Activated CD8-positive, alpha-beta T cell treated with anti-CD3 and anti-CD28 coated beads, Interleukin-2, amount 10 ng/mL, durations not matched to agents 7 days and 5 days (primary cell): Measurements from ENCODE around the gene TMEM134. TPM values are rescaled to one million over a fixed set of nuclear protein-coding genes. Genes with fewer than 3 reads are reported as not detected.

Experiments
- ATAC-seq: fragments of 150-1000 bp; cut with Tn5 transposase; one replicate; pipeline ENCODE4 v1.10.0; 2021; ENCODE audit warnings: moderate library complexity
- CTCF ChIA-PET: fragments of 350-600 bp; sonication (Branson Sonifier 250); formaldehyde crosslinking; loops from one replicate; lab custom pipeline; 2021; ENCODE audit warnings: antibody characterized with exemption; lab: Charles Lee
- POLR2A ChIA-PET: fragments of 350-600 bp; sonication (Branson Sonifier 250); formaldehyde crosslinking; loops from one replicate; lab custom pipeline; 2021; ENCODE audit warnings: antibody characterized with exemption; lab: Charles Lee
- DNase-seq: peaks from one replicate; pipeline ENCODE4 v3.0.0-alpha.2; 2020
- H3K27ac Mint-ChIP-seq: one replicate; pipeline ENCODE4 v1.8.0; 2021; ENCODE audit warnings: mild to moderate bottlenecking, mixed read lengths
- H3K27me3 Mint-ChIP-seq: one replicate; pipeline ENCODE4 v1.8.0; 2021; ENCODE audit warnings: low read depth, mixed read lengths
- H3K36me3 Mint-ChIP-seq: one replicate; pipeline ENCODE4 v1.8.0; 2021; ENCODE audit warnings: low read depth, mixed read lengths
- H3K4me1 Mint-ChIP-seq: one replicate; pipeline ENCODE4 v1.8.0; 2021; ENCODE audit warnings: low read depth, mixed read lengths
- H3K4me3 Mint-ChIP-seq: one replicate; pipeline ENCODE4 v1.8.0; 2021; ENCODE audit warnings: mild to moderate bottlenecking, mixed read lengths
- H3K9me3 Mint-ChIP-seq: one replicate; pipeline ENCODE4 v1.8.0; 2022; ENCODE audit warnings: mixed read lengths; ENCODE audit not compliant: insufficient read depth
- total RNA-seq, 2 experiments: library from RNA; stranded (reverse); gene quantifications; one replicate each; pipeline ENCODE4 v1.2.3, GENCODE V29; 2021

The TMEM134 gene
- total RNA-seq, 2 experiments from 2014 or later, result 39.6 to 42.5 TPM

DNA sequence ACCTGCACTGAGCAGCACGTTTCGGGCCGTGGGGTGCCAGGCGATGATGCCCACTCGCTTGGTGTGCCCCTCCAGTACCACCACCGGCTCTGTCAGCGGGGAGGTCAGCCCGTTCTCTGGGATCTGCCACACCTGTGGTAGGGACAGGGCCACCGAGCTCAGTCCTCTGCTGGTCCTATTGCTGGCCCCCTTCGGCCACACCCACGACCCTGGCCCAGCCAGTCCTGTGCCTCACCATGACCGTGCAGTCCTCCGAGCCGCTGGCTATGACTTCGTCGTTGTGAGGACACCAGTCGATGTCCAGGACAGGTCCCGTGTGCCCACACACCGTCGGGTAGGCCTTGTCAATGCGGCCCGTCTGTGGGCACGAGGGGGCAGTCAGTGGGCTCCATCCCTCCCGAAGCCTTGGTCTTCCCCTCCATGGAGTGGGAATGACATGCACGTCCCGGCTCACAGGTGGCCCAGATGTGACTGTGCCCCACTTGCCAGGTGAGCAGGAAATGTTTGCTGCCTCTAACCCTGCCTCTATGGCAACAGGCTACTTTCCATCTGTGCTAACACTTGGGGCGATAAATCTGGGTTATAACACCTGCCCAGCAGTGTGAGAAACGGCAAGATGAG, 27.2 kb downstream of the TMEM134 start:
- ChIA-PET POLR2A (interaction anchor here (0.9 to 1.8 kb wide), 3 partner anchors 8 to 33 kb away, joined by 3 to 5 read pairs (median 4); no protein-coding TSS in a partner anchor), CTCF (no interaction called here)
- peak overlapping the region; percentile 58 for H3K4me3 Mint-ChIP-seq
- ATAC-seq, result no peak
- no peaks in the 10 kb centered on the region for H3K27me3 Mint-ChIP-seq
- no peaks in the 10 kb centered on the region for H3K9me3 Mint-ChIP-seq
- peaks cover 67% of the 10 kb centered on the region for H3K4me1 Mint-ChIP-seq
- no peak for DNase-seq
- H3K36me3 Mint-ChIP-seq, result peaks cover 36% of the 10 kb centered on the region
- H3K27ac Mint-ChIP-seq, result peak overlapping the region; percentile 68

DNA sequence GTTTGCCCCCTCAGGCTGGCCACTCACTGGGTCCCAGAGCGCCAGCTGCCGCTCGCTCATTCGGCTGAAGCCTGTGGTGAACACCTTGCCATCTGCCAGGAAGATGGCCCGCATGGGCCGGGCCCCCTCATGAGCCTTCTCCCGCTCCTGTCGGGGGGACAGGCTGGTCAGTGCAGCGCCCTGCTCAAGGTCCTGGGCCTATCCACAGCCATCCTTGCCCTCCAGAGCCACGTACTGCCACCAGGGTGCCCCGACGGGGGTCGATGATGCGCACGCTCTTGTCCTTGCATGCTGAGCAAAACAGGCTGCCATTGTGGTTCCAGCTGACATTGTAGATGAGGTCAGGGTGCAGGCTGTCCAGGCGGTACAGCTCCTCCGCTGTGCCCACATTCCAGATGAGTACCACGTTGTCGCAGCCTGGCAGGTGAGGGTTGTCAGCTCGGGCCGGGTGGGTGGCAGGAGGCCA, 27.9 kb downstream of the TMEM134 start:
- H3K4me1 Mint-ChIP-seq, result peaks cover 65% of the 10 kb centered on the region

DNA sequence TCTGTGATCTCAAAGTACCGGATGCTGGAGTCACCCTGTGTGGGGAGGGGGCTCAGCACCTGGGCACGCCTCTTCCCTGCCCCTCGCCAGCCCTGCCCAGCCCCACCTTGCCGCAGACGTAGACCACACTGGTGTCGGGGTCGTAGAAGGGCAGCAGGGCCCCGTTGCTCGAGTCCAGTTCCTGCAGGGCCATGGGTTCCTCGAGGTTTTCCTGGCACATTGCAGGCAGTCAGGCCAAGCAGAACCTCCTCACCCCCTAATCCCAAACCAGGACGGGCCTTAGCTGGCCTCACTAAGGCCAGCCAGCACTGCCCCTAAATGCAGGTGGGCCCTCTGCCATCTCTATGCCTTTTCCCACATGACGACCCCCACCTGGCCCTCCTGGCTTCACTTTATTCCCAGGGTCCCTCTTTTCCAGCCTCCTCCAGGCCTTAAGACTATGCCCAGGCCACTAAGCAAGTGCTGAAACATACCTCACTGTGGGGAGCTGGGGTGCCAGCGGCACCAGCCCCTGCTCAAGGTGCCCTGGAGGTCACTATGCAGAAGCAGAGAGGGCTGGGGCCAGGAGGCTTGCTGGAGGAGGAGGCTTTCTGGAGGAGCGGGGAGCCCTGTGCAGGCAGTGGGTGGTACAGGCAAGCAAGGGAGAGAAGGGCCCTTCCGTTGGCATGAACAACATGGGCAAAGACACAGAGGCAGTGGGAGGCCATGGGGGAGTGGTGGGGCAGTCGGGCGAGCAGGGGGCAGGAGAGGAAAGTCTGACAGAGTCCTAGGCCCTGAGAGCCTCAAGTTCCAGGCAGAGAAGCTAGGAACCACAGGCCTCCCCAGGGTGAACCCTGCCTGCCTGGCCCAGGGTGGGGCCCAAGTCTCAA, 28.6 kb downstream of the TMEM134 start:
- Mint-ChIP-seq H3K27me3 (no peaks in the 10 kb centered on the region), H3K27ac (peak overlapping the region; percentile 96), H3K9me3 (no peaks in the 10 kb centered on the region), H3K4me3 (peak overlapping the region; percentile 84), H3K36me3 (peaks cover 48% of the 10 kb centered on the region), H3K4me1 (peaks cover 60% of the 10 kb centered on the region)
- DNase-seq, result no peak
- POLR2A ChIA-PET, result interaction anchor here (0.7 to 8.9 kb wide), 7 partner anchors 10 to 44 kb away, joined by 3 to 84 read pairs (median 4); partner anchors contain the start of genes AIP and TBC1D10C
- ATAC-seq, result no peak
- CTCF ChIA-PET, result interaction anchor here (2.2 kb wide), 1 partner anchor 33 kb away, joined by 7 read pairs; no protein-coding TSS in a partner anchor

More for the DNA sequence above, 27.9 kb downstream of the TMEM134 start:
- Mint-ChIP-seq H3K27ac (peak overlapping the region; percentile 96), H3K27me3 (no peaks in the 10 kb centered on the region), H3K4me3 (peak overlapping the region; percentile 5), H3K36me3 (peaks cover 42% of the 10 kb centered on the region), H3K9me3 (no peaks in the 10 kb centered on the region)
- ChIA-PET CTCF (no interaction called here), POLR2A (interaction anchor here (0.7 to 1.8 kb wide), 6 partner anchors 9 to 44 kb away, joined by 3 to 5 read pairs (median 4); partner anchors contain the start of gene TBC1D10C)
- DNase-seq (no peak), ATAC-seq (no peak)

DNA sequence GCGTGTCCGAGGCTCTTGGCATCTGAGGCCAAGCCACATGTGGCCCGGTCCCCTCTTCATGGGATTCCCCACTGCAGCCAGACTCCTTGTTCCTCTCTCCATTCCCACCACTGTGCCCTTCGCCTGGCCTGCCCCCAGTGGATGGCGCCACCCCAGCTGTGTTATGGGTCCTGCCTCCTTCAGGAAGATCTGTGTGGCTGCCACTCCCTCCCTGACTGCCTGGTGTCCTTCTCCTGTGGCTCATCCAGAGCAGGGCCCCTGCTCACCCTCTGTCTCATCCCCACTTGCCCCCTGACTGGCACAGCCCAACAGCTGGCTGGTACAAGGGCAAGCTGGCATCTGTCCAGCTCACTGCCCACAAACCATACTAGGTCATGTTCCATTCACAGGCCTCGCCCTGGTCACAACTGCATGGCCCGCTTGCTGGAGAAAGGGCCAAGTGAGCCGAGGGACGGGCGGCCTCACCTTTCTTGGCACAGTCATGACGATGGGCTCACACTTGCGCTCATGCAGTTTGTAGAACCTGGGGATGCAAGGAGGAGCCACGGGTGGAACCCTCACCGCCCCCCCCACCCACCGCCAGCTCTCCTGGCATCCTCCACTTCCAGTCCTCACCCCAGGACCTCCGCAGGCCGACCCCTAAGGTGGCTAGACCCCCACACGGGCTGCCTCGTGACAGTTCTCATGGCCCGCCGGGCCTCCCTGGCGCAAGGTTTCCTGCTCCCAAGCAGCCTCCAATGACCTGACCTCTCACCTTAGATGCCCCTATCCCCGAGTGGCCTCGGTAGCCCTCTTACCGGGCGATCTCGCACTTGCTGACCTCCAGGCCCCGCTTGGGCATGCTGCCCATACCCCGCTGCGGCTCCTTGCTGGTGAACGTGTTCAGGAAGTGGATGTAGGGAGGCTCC, 29.5 kb downstream of the TMEM134 start:
- no peaks in the 10 kb centered on the region for H3K27me3 Mint-ChIP-seq
- POLR2A ChIA-PET, result interaction anchor here (0.6 to 8.9 kb wide), 13 partner anchors 8 to 174 kb away, joined by 3 to 109 read pairs (median 15); partner anchors contain the start of genes AIP, GPR152, PITPNM1 and PPP1CA
- H3K4me1 Mint-ChIP-seq, result peaks cover 56% of the 10 kb centered on the region
- CTCF ChIA-PET, result interaction anchor here (0.8 to 3.0 kb wide), 10 partner anchors 19 to 94 kb away, joined by 3 to 21 read pairs (median 4); partner anchors contain the start of genes TBC1D10C and TMEM134
- peak overlapping the region; percentile 84 for H3K4me3 Mint-ChIP-seq
- no peaks in the 10 kb centered on the region for H3K9me3 Mint-ChIP-seq
- peak overlapping the region; percentile 96 for H3K27ac Mint-ChIP-seq
- DNase-seq, result peak; percentile 61
- no peak for ATAC-seq
- H3K36me3 Mint-ChIP-seq, result peaks cover 55% of the 10 kb centered on the region

DNA sequence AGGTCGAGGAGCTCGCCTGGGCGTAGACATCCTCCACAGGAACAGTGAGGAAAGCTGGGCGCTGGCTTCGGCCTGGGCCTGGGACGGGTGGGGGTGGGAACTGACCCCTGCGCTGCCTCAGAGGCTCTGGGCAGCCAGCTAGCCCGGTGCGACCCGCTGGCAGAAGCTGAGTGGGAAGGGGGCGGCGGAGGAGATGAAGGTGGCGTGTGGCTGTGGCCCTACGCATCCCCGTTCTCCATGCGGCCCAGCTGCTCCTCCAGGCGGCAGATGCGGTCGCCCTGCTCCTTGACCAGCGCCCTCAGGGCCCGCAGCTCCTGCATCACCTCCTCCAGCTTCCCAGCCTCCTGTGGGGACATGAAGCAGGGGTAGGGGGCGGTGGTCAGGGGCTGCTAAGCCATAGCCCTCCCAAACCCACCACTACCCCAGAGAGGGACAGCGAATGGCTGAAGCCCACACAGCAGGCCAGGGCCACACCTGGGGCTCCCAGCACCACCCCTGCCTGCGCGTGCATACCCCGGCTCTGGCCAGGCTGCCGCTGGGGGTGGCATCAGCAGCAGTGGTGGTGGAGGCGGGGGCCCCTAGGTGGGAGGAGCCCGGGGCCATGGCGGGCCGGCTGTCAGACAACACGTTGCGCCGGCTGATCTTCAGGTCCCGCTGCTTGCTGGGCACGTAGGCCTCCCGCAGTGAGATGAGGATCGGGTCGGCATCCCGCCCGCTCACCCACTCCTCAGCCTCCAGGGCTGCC, 30.7 kb downstream of the TMEM134 start:
- ATAC-seq (peak; percentile 63), DNase-seq (peak; percentile 90)
- CTCF ChIA-PET, result interaction anchor here (0.8 to 3.0 kb wide), 25 partner anchors 10 to 191 kb away, joined by 3 to 21 read pairs (median 6); partner anchors contain the start of genes PITPNM1, POLD4, PPP1CA and RAD9A
- H3K4me3 Mint-ChIP-seq, result peak overlapping the region; percentile 84
- POLR2A ChIA-PET, result interaction anchor here (1.0 to 8.9 kb wide), 24 partner anchors 8 to 200 kb away, joined by 3 to 109 read pairs (median 9); partner anchors contain the start of genes AIP, CABP4, CDK2AP2 and GPR152
- H3K4me1 Mint-ChIP-seq, result peaks cover 58% of the 10 kb centered on the region
- peak overlapping the region; percentile 96 for H3K27ac Mint-ChIP-seq
- H3K36me3 Mint-ChIP-seq, result peaks cover 67% of the 10 kb centered on the region
- H3K27me3 Mint-ChIP-seq, result no peaks in the 10 kb centered on the region
- no peaks in the 10 kb centered on the region for H3K9me3 Mint-ChIP-seq

DNA sequence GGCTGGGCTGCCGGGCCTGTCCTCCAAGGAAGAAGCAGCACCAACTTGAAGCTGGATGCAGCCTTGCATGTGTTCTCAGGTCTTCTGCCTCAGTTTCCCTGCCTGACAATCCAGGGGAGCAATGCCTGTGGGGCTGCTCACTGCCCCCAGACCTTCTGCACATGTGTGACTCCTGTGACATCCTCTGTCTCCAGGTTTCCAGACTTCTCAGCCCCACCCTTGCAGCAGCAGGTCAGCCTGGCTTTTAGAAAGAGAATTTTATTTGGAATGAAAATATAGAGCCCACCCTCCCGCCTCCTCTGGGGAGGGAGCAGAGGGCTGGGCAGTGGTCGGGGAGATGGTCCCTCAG, 31.3 kb downstream of the TMEM134 start:
- Mint-ChIP-seq H3K4me3 (peak overlapping the region; percentile 84), H3K4me1 (peaks cover 61% of the 10 kb centered on the region), H3K27ac (peak overlapping the region; percentile 96), H3K27me3 (no peaks in the 10 kb centered on the region), H3K9me3 (no peaks in the 10 kb centered on the region), H3K36me3 (peaks cover 72% of the 10 kb centered on the region)
- ChIA-PET POLR2A (interaction anchor here (1.0 to 8.9 kb wide), 26 partner anchors 7 to 199 kb away, joined by 3 to 109 read pairs (median 8); partner anchors contain the start of genes AIP, CABP4, CDK2AP2 and GPR152), CTCF (interaction anchor here (0.7 to 3.0 kb wide), 22 partner anchors 9 to 689 kb away, joined by 3 to 21 read pairs (median 6); partner anchors contain the start of genes PITPNM1, POLD4, PPP1CA and RAD9A)
- DNase-seq, result no peak
- no peak for ATAC-seq

DNA sequence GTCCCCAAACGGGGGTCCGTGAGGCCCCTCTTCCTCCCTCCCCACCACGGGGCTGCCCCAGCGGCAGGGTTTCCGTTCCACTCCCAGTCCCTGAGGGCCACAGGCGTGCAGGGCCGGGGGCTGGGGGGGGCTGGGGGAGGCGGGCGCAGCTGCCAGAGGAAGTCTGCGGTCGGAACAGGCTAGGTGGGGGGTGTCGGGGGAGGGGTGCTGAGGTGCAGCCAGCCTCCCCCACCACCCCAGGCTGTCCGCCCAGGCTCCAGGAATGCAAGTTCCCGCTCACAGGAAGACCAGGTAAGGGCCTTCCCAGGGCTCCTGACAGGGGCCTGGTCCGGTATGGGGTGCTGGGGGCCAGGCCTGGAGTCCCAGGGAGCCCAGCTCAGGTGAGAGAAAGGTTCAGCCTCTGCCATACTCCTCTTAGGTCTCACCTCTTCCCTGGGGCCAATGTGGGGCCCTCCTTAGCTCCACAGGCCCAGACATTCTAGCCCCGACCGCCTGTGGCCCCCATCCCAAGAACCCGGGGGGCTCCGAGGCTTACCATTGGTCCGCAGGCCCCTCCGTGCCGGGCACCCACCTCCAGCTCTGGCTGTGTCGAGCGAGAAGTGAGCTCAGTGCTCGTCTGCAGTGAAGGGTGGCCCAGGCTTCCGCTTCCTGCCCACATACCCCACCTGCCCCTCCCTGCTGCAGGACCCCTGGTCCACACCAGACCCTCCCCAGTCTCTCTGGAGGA, 31.8 kb downstream of the TMEM134 start, which contains the start of gene PTPRCAP:
PTPRCAP (minus strand) TSS at position 601 of the 727 bp plus-strand sequence; CDS start at position 538, 63 bp downstream.
- ATAC-seq (peak; percentile 41), DNase-seq (peak; percentile 87)
- Mint-ChIP-seq H3K4me3 (peak within 1 kb of the TSS; percentile 84), H3K36me3 (peaks cover 76% of the 10 kb centered on the region), H3K9me3 (no peaks in the 10 kb centered on the region), H3K27ac (peak within 1 kb of the TSS; percentile 96), H3K27me3 (no peaks in the 10 kb centered on the region), H3K4me1 (peaks cover 61% of the 10 kb centered on the region)
- ChIA-PET POLR2A (interaction anchor here (0.6 to 8.9 kb wide), 31 partner anchors 8 to 377 kb away, joined by 3 to 109 read pairs (median 6); partner anchors contain the start of genes AIP, CABP4, CDK2AP2 and GPR152), CTCF (interaction anchor here (0.7 to 3.0 kb wide), 26 partner anchors 9 to 689 kb away, joined by 3 to 21 read pairs (median 6); partner anchors contain the start of genes AIP, CDK2AP2, PITPNM1 and POLD4)

DNA sequence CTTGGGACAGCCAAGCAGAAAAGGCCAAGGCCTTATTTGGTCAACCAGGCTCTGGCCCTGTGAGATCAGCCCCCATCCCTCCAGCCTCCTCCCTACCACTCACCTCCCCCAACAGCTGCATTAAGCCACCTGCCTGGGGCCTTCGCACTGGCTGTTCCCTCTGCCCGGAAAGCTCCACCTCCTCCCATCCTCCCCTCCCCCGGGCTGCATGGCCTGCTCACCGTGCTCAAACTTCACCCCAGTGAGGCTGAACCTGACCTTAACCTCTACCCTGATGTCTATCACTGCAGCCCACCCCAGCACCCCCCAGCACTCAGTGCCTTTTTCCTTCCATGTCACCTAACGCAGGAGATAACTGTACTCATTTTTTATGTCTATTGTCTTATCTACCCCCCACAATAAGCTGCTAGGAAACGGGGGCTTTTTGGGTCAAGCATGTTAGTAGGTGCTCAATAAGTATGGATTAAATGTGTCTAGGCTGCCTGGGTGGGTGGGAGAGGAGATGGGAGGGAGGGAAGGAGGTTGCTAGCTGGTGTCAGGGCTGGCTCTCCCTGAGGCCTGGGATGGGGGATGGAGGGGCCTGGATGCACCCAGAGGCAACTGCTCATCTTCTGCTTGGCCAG, 32.5 kb downstream of the TMEM134 start:
- Mint-ChIP-seq H3K9me3 (no peaks in the 10 kb centered on the region), H3K36me3 (peaks cover 79% of the 10 kb centered on the region), H3K27me3 (no peaks in the 10 kb centered on the region), H3K4me3 (peak overlapping the region; percentile 84), H3K4me1 (peaks cover 62% of the 10 kb centered on the region), H3K27ac (peak overlapping the region; percentile 96)
- ChIA-PET POLR2A (interaction anchor here (0.6 to 8.9 kb wide), 25 partner anchors 8 to 377 kb away, joined by 3 to 109 read pairs (median 9); partner anchors contain the start of genes AIP, CABP4, CDK2AP2 and GPR152), CTCF (interaction anchor here (0.7 to 2.9 kb wide), 17 partner anchors 8 to 85 kb away, joined by 3 to 20 read pairs (median 6); partner anchors contain the start of genes AIP, CDK2AP2, PITPNM1 and PPP1CA)
- peak; percentile 38 for ATAC-seq
- DNase-seq, result peak; percentile 88
